Hepatocyte (in vitro differentiated cells): ENCODE data around the gene CLK1. TPM values are rescaled to one million over a fixed set of nuclear protein-coding genes. Genes with fewer than 3 reads are reported as not detected.

Experiments
- DNase-seq: peaks from one replicate; pipeline ENCODE4 v3.0.0-alpha.2; 2016; ENCODE audit warnings: low spot score
- H2AFZ ChIP-seq: fragments of 200-600 bp; sonication (generic); 2 replicates; pipeline ENCODE4 v1.6.0; 2016; ENCODE audit warnings: antibody characterized with exemption, mild to moderate bottlenecking
- H3K27ac ChIP-seq: fragments of 200-600 bp; sonication (generic); 2 replicates; pipeline ENCODE4 v1.5.1; 2016; ENCODE audit warnings: mild to moderate bottlenecking
- H3K27me3 ChIP-seq: fragments of 200-600 bp; sonication (generic); 2 replicates; pipeline ENCODE4 v1.6.1; 2016
- H3K36me3 ChIP-seq: fragments of 200-600 bp; sonication (generic); replicated peaks from 2 replicates; pipeline ENCODE4 v1.5.1; 2016; ENCODE audit warnings: low read depth; ENCODE audit not compliant: insufficient read depth
- H3K4me1 ChIP-seq: fragments of 200-600 bp; sonication (generic); 2 replicates; pipeline ENCODE4 v1.5.1; 2016; ENCODE audit warnings: mild to moderate bottlenecking, moderate library complexity; ENCODE audit not compliant: insufficient read depth
- H3K4me2 ChIP-seq: fragments of 200-600 bp; sonication (generic); 2 replicates; pipeline ENCODE4 v1.6.0; 2016
- H3K4me3 ChIP-seq: fragments of 200-600 bp; sonication (generic); 2 replicates; pipeline ENCODE4 v1.5.1; 2016; ENCODE audit warnings: mild to moderate bottlenecking
- H3K79me2 ChIP-seq: fragments of 200-600 bp; sonication (generic); 2 replicates; pipeline ENCODE4 v1.6.0; 2017; ENCODE audit warnings: mild to moderate bottlenecking
- H3K9me2 ChIP-seq: fragments of 200-600 bp; sonication (generic); replicated peaks from 2 replicates; pipeline ENCODE4 v1.6.0; 2017; ENCODE audit warnings: mild to moderate bottlenecking; ENCODE audit not compliant: insufficient read depth
- H3K9me3 ChIP-seq: fragments of 200-600 bp; sonication (generic); 2 replicates; pipeline ENCODE4 v1.5.1; 2016; ENCODE audit warnings: low read depth, mild to moderate bottlenecking
- H4K20me1 ChIP-seq: fragments of 200-600 bp; sonication (generic); 2 replicates; pipeline ENCODE4 v1.6.0; 2016; ENCODE audit warnings: mild to moderate bottlenecking; ENCODE audit not compliant: insufficient read depth, poor library complexity, severe bottlenecking
- EZH2 ChIP-seq: fragments of 200-600 bp; sonication (generic); IDR thresholded peaks from 2 replicates; pipeline ENCODE4 v1.6.1; 2016; ENCODE audit warnings: antibody characterized with exemption, mild to moderate bottlenecking, borderline replicate concordance
- EZH2phosphoT487 ChIP-seq: fragments of 200-600 bp; sonication (generic); IDR thresholded peaks from one replicate; pipeline ENCODE4 v1.6.1; 2018; ENCODE audit warnings: antibody characterized with exemption, mild to moderate bottlenecking, low read depth, moderate library complexity; ENCODE audit not compliant: unreplicated experiment, severe bottlenecking
- WGBS: methylation state at CpG from one replicate; pipeline ENCODE4 v1.1.6; 2016; ENCODE audit warnings: low lambda C conversion rate; ENCODE audit errors: missing lambda C conversion rate; 5-methylcytosine and 5-hydroxymethylcytosine counted together
- polyA plus RNA-seq: library from polyadenylated mRNA; unstranded; fragments of >200 nt; fragmentation: Nextera tagmentation; extraction: Ambion mirVana; gene quantifications from 2 replicates; pipeline ENCODE4 v1.2.1, GENCODE V29; 2016
- total RNA-seq: library from RNA; depleted of rRNA; stranded (reverse); fragments of >200 nt; gene quantifications from 2 replicates; pipeline ENCODE4 v1.2.3, GENCODE V29; 2014
- TF ChIP-seq, protein P1 (sequence below): fragments of 200-600 bp; sonication (generic); IDR thresholded peaks from 2 replicates; pipeline ENCODE4 v1.5.1; 2016; ENCODE audit warnings: antibody characterized with exemption, mild to moderate bottlenecking; ENCODE audit not compliant: poor library complexity

Gene CLK1
- total and polyA plus RNA-seq, 2 experiments from 2014 or later: 51.0 to 98.4 TPM

GRCh38 chr2:200828572-200829257 lies 35.7 kb downstream of the CLK1 start:
- Histone ChIP-seq H2AFZ (no peak overlapping the region), H3K27ac (no peak overlapping the region), H3K4me1 (no peaks in the 10 kb centered on the region), H3K36me3 (no peaks in the 10 kb centered on the region), H3K27me3 (no peaks in the 10 kb centered on the region), H3K9me2 (no peaks in the 10 kb centered on the region), H4K20me1 (no peaks in the 10 kb centered on the region), H3K79me2 (no peaks in the 10 kb centered on the region), H3K4me2 (no peak overlapping the region), H3K4me3 (no peak overlapping the region), H3K9me3 (no peaks in the 10 kb centered on the region)
- no peak for DNase-seq
- TF ChIP-seq, protein P1, sequence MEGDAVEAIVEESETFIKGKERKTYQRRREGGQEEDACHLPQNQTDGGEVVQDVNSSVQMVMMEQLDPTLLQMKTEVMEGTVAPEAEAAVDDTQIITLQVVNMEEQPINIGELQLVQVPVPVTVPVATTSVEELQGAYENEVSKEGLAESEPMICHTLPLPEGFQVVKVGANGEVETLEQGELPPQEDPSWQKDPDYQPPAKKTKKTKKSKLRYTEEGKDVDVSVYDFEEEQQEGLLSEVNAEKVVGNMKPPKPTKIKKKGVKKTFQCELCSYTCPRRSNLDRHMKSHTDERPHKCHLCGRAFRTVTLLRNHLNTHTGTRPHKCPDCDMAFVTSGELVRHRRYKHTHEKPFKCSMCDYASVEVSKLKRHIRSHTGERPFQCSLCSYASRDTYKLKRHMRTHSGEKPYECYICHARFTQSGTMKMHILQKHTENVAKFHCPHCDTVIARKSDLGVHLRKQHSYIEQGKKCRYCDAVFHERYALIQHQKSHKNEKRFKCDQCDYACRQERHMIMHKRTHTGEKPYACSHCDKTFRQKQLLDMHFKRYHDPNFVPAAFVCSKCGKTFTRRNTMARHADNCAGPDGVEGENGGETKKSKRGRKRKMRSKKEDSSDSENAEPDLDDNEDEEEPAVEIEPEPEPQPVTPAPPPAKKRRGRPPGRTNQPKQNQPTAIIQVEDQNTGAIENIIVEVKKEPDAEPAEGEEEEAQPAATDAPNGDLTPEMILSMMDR: no peak
- TF ChIP-seq EZH2phosphoT487 (no peak), EZH2 (no peak)
- WGBS: 95% methylated on average over 9 of the region's 9 CpGs

GRCh38 chr2:200828104-200828503 lies 36.4 kb downstream of the CLK1 start:
- Histone ChIP-seq H4K20me1 (no peaks in the 10 kb centered on the region), H3K4me1 (no peaks in the 10 kb centered on the region), H3K9me3 (no peaks in the 10 kb centered on the region), H3K27me3 (no peaks in the 10 kb centered on the region), H3K36me3 (no peaks in the 10 kb centered on the region), H3K4me2 (no peak overlapping the region), H3K4me3 (no peak overlapping the region), H3K9me2 (no peaks in the 10 kb centered on the region), H3K27ac (no peak overlapping the region), H3K79me2 (no peaks in the 10 kb centered on the region), H2AFZ (no peak overlapping the region)
- TF ChIP-seq EZH2: no peak
- no peak for TF ChIP-seq EZH2phosphoT487
- TF ChIP-seq, protein P1: no peak
- WGBS: 75% methylated on average over 2 of the region's 2 CpGs
- DNase-seq: no peak

GRCh38 chr2:200821686-200822245 lies 42.7 kb downstream of the CLK1 start:
- no peak for DNase-seq
- H3K9me3 ChIP-seq: no peaks in the 10 kb centered on the region
- H3K36me3 ChIP-seq: no peaks in the 10 kb centered on the region
- H3K27me3 ChIP-seq: no peaks in the 10 kb centered on the region
- no peak overlapping the region for H2AFZ ChIP-seq
- H3K4me1 ChIP-seq: no peaks in the 10 kb centered on the region
- 94% methylated on average over 6 of the region's 6 CpGs for WGBS
- H3K27ac ChIP-seq: no peak overlapping the region
- H3K9me2 ChIP-seq: no peaks in the 10 kb centered on the region
- peaks cover 2% of the 10 kb centered on the region for H3K79me2 ChIP-seq
- no peak overlapping the region for H3K4me3 ChIP-seq
- no peaks in the 10 kb centered on the region for H4K20me1 ChIP-seq
- TF ChIP-seq EZH2: no peak
- TF ChIP-seq, protein P1: no peak
- TF ChIP-seq EZH2phosphoT487: no peak
- H3K4me2 ChIP-seq: no peak overlapping the region
